Measurements from ENCODE around the gene PDE9A. TPM values are rescaled to one million over a fixed set of nuclear protein-coding genes. Genes with fewer than 3 reads are reported as not detected.

PDE9A gene
- total and polyA plus RNA-seq, 2 experiments from 2014 or later, result 6.8 to 14.2 TPM

DNA sequence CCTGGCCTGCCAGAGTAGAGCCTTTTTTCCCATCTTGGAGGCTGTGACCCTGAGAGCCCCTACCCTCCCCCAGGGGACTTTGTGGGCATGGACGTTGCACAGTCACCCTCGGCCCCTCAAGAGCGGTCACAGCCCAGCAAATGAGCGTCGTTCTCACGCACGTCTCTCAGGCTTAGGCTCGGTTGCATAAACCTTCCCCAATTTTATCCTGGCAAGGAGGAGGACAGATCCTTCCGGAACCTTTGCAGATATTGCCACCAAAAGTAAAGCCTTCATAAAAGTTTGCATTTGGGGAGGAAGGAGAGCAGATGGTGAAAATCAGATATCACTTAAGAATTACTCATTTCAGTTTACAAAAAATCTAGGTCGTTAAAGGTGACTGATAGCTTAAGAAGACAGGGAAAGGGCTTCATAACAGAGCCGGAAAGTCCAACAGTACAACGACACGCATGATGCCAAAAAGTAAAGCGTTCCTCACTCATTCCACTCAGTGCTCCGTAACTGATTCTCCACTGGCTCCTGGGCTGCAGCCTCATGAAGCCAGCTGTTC, 29.3 kb downstream of the PDE9A start:
- no peaks in the 10 kb centered on the region for H3K27me3 ChIP-seq
- no peaks in the 10 kb centered on the region for H3K9me3 ChIP-seq (ENCODE audit: low read depth)
- no peaks in the 10 kb centered on the region for H3K36me3 ChIP-seq
- no peak overlapping the region for H3K4me3 ChIP-seq
- DNase-seq (ENCODE audit: low read depth in 1 of 2, low spot score in 1 of 2), result no peak
- H3K27ac ChIP-seq, result no peak overlapping the region
- TF ChIP-seq, protein P1, sequence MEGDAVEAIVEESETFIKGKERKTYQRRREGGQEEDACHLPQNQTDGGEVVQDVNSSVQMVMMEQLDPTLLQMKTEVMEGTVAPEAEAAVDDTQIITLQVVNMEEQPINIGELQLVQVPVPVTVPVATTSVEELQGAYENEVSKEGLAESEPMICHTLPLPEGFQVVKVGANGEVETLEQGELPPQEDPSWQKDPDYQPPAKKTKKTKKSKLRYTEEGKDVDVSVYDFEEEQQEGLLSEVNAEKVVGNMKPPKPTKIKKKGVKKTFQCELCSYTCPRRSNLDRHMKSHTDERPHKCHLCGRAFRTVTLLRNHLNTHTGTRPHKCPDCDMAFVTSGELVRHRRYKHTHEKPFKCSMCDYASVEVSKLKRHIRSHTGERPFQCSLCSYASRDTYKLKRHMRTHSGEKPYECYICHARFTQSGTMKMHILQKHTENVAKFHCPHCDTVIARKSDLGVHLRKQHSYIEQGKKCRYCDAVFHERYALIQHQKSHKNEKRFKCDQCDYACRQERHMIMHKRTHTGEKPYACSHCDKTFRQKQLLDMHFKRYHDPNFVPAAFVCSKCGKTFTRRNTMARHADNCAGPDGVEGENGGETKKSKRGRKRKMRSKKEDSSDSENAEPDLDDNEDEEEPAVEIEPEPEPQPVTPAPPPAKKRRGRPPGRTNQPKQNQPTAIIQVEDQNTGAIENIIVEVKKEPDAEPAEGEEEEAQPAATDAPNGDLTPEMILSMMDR (IDR thresholded peaks at IDR 0.05; ENCODE audit: low read depth, low read length), result no peak
- no peaks in the 10 kb centered on the region for H3K4me1 ChIP-seq (ENCODE audit: low read depth)

DNA sequence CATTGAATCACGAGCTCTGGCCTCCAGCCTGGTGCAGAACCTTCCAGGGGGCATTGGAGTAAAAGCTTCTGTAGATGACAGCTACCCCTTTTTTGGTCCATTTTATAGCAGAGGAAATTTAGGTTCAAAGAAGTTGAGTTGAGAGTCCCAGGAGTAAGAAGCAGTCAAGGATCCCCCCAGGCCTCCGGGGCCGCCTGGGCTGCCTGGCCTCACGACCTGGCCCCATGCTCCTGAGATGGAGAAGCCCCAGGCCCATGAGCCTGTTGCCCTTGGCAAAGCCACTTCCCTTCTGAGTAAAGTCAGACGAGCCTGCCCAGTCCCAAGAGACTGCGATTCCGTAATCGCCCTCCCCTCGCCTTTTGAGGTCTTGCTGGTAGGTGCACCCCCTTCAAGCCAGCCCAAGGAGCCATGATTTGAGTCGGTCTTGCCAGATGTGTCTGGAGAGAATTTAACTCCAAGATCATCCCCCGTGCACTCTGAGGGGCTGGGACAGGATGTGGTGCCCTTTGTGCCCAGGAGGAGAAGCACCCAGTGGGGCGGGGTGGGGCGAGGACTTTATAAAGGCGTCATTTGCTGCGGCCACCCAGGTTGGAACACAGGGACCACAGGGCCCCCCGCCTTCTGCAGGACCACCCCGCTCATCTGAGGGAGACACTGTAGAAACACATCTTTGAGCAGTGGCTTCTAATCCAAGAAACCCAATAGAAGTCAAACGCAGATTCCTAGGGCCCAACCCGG, 30.1 kb downstream of the PDE9A start:
- no peaks in the 10 kb centered on the region for H3K4me1 ChIP-seq (ENCODE audit: low read depth)
- no peaks in the 10 kb centered on the region for H3K9me3 ChIP-seq (ENCODE audit: low read depth)
- DNase-seq (ENCODE audit: low read depth in 1 of 2, low spot score in 1 of 2), result no peak
- H3K27me3 ChIP-seq, result no peaks in the 10 kb centered on the region
- H3K36me3 ChIP-seq, result no peaks in the 10 kb centered on the region
- H3K27ac ChIP-seq, result no peak overlapping the region
- no peak overlapping the region for H3K4me3 ChIP-seq
- TF ChIP-seq, protein P1 (IDR thresholded peaks at IDR 0.05; ENCODE audit: low read depth, low read length), result no peak

DNA sequence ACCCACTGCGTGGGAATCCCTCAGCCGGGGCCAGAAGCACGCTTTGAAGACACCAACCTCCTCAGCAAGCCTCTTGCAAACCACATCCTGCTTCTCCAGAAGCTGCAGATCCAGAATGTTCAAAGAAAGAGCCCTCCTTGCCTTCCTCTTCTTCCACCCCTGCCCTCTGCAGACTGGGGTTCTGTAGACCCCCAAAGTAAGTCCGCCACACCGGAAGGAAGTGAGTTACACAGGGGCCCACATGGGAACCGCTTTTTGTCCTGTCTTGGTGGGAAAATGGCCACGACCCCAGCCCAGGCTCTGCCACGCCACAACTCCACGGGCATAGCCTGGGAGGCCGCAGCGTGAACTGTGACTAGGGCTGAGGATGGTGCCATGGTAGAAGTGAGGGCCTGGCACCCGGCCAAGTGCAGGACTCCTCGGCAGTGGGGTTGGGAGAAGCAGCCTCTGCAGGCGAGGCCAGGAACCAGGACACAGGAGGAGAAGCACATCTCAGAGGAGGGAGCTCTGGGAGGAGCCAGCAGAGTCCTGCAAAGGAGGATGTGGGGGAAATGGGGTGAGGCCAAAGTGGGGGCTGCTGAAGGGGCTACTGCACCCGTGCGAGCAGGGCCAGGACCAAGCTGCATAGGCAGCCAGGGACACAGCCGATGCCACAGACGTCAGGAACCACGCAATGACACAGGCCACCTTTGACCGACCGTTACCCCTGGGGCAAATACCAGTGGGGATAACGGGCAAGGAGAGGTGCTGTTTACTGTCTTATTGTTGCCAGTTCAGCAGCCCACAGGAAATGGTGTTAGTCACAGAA, 30.9 kb downstream of the PDE9A start:
- no peaks in the 10 kb centered on the region for H3K4me1 ChIP-seq (ENCODE audit: low read depth)
- H3K36me3 ChIP-seq, result no peaks in the 10 kb centered on the region
- no peak for DNase-seq (ENCODE audit: low read depth in 1 of 2, low spot score in 1 of 2)
- no peak overlapping the region for H3K27ac ChIP-seq
- H3K27me3 ChIP-seq, result no peaks in the 10 kb centered on the region
- no peak overlapping the region for H3K4me3 ChIP-seq
- TF ChIP-seq, protein P1 (IDR thresholded peaks at IDR 0.05; ENCODE audit: low read depth, low read length), result no peak
- no peaks in the 10 kb centered on the region for H3K9me3 ChIP-seq (ENCODE audit: low read depth)

DNA sequence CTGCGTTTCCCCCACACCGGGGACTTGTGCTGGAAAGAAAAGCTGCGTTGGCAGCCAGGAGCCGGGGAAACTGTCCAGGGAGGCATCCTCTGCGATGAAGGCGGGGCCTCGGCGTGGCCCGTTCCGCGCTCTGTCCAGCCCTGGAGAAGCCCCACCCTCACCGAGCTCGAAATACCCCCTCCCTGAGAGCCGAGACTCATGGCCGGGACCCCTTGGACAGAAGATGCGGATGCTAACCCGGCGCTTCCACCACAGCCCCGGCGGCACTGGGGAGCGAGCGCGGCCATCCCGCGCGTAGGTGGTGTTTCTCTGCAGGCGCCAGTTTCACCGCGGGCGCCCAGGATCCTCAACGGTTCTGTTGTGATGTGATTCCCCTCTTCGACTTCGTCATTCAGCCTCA, 31.6 kb downstream of the PDE9A start:
- DNase-seq (ENCODE audit: low read depth in 1 of 2, low spot score in 1 of 2), result no peak
- no peaks in the 10 kb centered on the region for H3K27me3 ChIP-seq
- H3K9me3 ChIP-seq (ENCODE audit: low read depth), result no peaks in the 10 kb centered on the region
- no peak overlapping the region for H3K27ac ChIP-seq
- no peaks in the 10 kb centered on the region for H3K36me3 ChIP-seq
- no peaks in the 10 kb centered on the region for H3K4me1 ChIP-seq (ENCODE audit: low read depth)
- TF ChIP-seq, protein P1 (IDR thresholded peaks at IDR 0.05; ENCODE audit: low read depth, low read length), result no peak
- no peak overlapping the region for H3K4me3 ChIP-seq

DNA sequence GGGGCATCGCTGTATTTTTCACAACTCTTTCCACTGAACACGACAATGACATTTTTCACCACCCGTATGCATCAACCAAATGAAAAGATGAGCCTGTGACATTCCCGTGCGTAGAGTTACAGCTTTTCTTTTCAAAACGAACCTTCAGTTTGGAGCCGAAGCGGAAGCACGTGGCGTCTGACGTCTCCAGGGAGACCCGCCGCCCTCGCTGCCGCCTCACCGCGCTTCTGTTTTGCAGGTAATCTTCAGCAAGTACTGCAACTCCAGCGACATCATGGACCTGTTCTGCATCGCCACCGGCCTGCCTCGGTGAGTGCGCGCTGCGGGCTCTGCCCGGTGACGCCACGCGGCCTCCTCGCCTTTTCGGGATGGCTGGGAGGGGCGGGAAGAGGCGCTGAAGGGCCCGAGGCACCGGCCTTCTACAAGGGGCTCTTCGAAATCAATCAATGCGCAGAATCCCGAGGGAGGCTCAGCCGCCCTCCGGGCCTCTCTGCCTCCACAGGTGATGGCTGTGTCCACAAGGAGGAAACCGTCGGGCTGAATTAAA, 32.6 kb downstream of the PDE9A start:
- Histone ChIP-seq H3K9me3 (ENCODE audit: low read depth) (no peaks in the 10 kb centered on the region), H3K4me1 (ENCODE audit: low read depth) (no peaks in the 10 kb centered on the region), H3K27ac (no peak overlapping the region), H3K27me3 (no peaks in the 10 kb centered on the region), H3K4me3 (no peak overlapping the region), H3K36me3 (no peaks in the 10 kb centered on the region)
- DNase-seq (ENCODE audit: low read depth in 1 of 2, low spot score in 1 of 2), result no peak
- TF ChIP-seq, protein P1 (IDR thresholded peaks at IDR 0.05; ENCODE audit: low read depth, low read length), result no peak
